CD14-positive monocyte (primary cell): Measurements from ENCODE around the gene USP15. TPM values are rescaled to one million over a fixed set of nuclear protein-coding genes. Genes with fewer than 3 reads are reported as not detected.

Experiments used
- DNase-seq, 3 donors: peaks; one replicate each; pipeline ENCODE4 v3.0.0-alpha.2; 2011 to 2022
- H2AFZ ChIP-seq: 2 replicates; pipeline ENCODE4 v1.6.0; 2012; ENCODE audit warnings: mild to moderate bottlenecking, low read depth, low read length, inconsistent platforms; ENCODE audit not compliant: insufficient read depth, poor library complexity, severe bottlenecking
- H3K27ac ChIP-seq, 2 donors: 1 replicate in 1 of 2; 2 replicates in 1 of 2; pipeline ENCODE4 v1.5.1; 2012 to 2013; ENCODE audit warnings: low read length in 2 of 2, control low read depth in 1 of 2, inconsistent platforms in 1 of 2, low read depth in 1 of 2, mild to moderate bottlenecking in 1 of 2
- H3K27me3 ChIP-seq, 2 donors: one replicate each; pipeline versions ENCODE4 v1.6.0 to v1.6.1; 2011 to 2013; ENCODE audit warnings: low read length in 2 of 2; ENCODE audit not compliant: control insufficient read depth in 2 of 2, insufficient read depth in 2 of 2
- H3K36me3 ChIP-seq, 2 donors: replicated peaks in 1 of 2; 1 replicate in 1 of 2; 2 replicates in 1 of 2; pipeline versions ENCODE4 v1.5.1 to v1.6.1; 2012 to 2013; ENCODE audit warnings: low read length in 2 of 2, control low read depth in 1 of 2, inconsistent platforms in 1 of 2, mild to moderate bottlenecking in 1 of 2; ENCODE audit not compliant: insufficient read depth in 2 of 2, control insufficient read depth in 1 of 2
- H3K4me1 ChIP-seq, 2 donors: 1 replicate in 1 of 2; 2 replicates in 1 of 2; pipeline versions ENCODE4 v1.5.1 to v1.6.1; 2012 to 2013; ENCODE audit warnings: low read length in 2 of 2, control low read depth in 1 of 2, inconsistent platforms in 1 of 2, mild to moderate bottlenecking in 1 of 2, moderate library complexity in 1 of 2; ENCODE audit not compliant: insufficient read depth in 2 of 2, control insufficient read depth in 1 of 2
- H3K4me2 ChIP-seq: replicated peaks from 2 replicates; pipeline ENCODE3; 2012; ENCODE audit warnings: low read length, moderate library complexity, mild to moderate bottlenecking; ENCODE audit not compliant: poor library complexity, severe bottlenecking; ENCODE audit errors: extremely low read depth
- H3K4me3 ChIP-seq, 3 experiments: fragments of 200-600 bp in 1 of 3; sonication (generic) in 1 of 3; replicated peaks in 1 of 3; 1 replicate in 2 of 3; 2 replicates in 1 of 3; pipeline ENCODE4 v1.5.1; 2011 to 2013; ENCODE audit warnings: low read length in 3 of 3, mild to moderate bottlenecking in 3 of 3, control low read depth in 2 of 3, low read depth in 2 of 3, inconsistent platforms in 1 of 3, moderate library complexity in 1 of 3
- H3K79me2 ChIP-seq: 2 replicates; pipeline ENCODE4 v1.6.0; 2012; ENCODE audit warnings: mild to moderate bottlenecking, control low read depth, inconsistent platforms, low read length, moderate library complexity; ENCODE audit not compliant: insufficient read depth
- H3K9ac ChIP-seq: 2 replicates; pipeline ENCODE4 v1.6.0; 2017; ENCODE audit warnings: low read length, mild to moderate bottlenecking; ENCODE audit not compliant: insufficient read depth, poor library complexity, severe bottlenecking
- H3K9me3 ChIP-seq, 2 donors: replicated peaks in 1 of 2; 1 replicate in 1 of 2; 2 replicates in 1 of 2; pipeline versions ENCODE4 v1.5.1 to v1.6.1; 2012 to 2013; ENCODE audit warnings: low read length in 2 of 2, control low read depth in 1 of 2; ENCODE audit not compliant: control insufficient read depth in 1 of 2, insufficient read depth in 1 of 2
- H4K20me1 ChIP-seq: 2 replicates; pipeline ENCODE4 v1.6.0; 2012; ENCODE audit warnings: mild to moderate bottlenecking, low read length, control low read depth, moderate library complexity; ENCODE audit not compliant: insufficient read depth
- H3K27ac Mint-ChIP-seq, 7 donors: one replicate each; pipeline ENCODE4 v1.8.0; 2020; ENCODE audit warnings: mild to moderate bottlenecking in 7 of 7, mixed read lengths in 7 of 7, moderate library complexity in 6 of 7, inconsistent platforms in 2 of 7
- H3K27me3 Mint-ChIP-seq, 3 donors: one replicate each; pipeline ENCODE4 v1.8.0; 2021 to 2022; ENCODE audit warnings: low read depth in 3 of 3, mild to moderate bottlenecking in 3 of 3, mixed read lengths in 3 of 3, moderate library complexity in 3 of 3, inconsistent platforms in 1 of 3
- H3K36me3 Mint-ChIP-seq, 2 donors: one replicate each; pipeline ENCODE4 v1.8.0; 2020; ENCODE audit warnings: mixed read lengths in 2 of 2, inconsistent platforms in 1 of 2, mild to moderate bottlenecking in 1 of 2
- H3K4me1 Mint-ChIP-seq: one replicate; pipeline ENCODE4 v1.8.0; 2020; ENCODE audit warnings: mild to moderate bottlenecking, mixed read lengths
- H3K4me3 Mint-ChIP-seq, 2 donors: one replicate each; pipeline ENCODE4 v1.8.0; 2020; ENCODE audit warnings: mild to moderate bottlenecking in 2 of 2, mixed read lengths in 2 of 2, moderate library complexity in 1 of 2
- H3K9me3 Mint-ChIP-seq, 7 donors: one replicate each; pipeline ENCODE4 v1.8.0; 2020 to 2022; ENCODE audit warnings: mixed read lengths in 7 of 7, mild to moderate bottlenecking in 6 of 7, moderate library complexity in 6 of 7, inconsistent platforms in 2 of 7
- WGBS: methylation state at CpG from one replicate; pipeline ENCODE4 v1.1.5; 2013; ENCODE audit warnings: missing lambda C conversion rate; ENCODE audit not compliant: insufficient coverage; 5-methylcytosine and 5-hydroxymethylcytosine counted together
- intact Hi-C, 2 donors: fragments of 100-400 bp; cut with micrococcal nuclease; formaldehyde crosslinking; loops; one replicate each; pipeline versions ENCODE4 v1.15.0 to v1.15.1; 2023
- polyA plus RNA-seq, 3 donors: library from polyadenylated mRNA; depleted of rRNA in 1 of 3; unstranded in 2 of 3; stranded (reverse) in 1 of 3; fragments of 300-500 nt in 2 of 3; fragments of >200 nt in 1 of 3; fragmentation: Illumina TruSeq in 2 of 3; gene quantifications; 1 replicate in 2 of 3; 2 replicates in 1 of 3; pipeline ENCODE4 v1.2.3, GENCODE V29; 2012 to 2021
- TF ChIP-seq, protein P1 (sequence below): fragments of 200-600 bp; IDR thresholded peaks from one replicate; pipeline ENCODE4 v1.8.0; 2022; ENCODE audit warnings: antibody characterized with exemption, mild to moderate bottlenecking

The USP15 gene
- polyA plus RNA-seq, 3 donors: 146 to 449 (median 180) TPM

DNA sequence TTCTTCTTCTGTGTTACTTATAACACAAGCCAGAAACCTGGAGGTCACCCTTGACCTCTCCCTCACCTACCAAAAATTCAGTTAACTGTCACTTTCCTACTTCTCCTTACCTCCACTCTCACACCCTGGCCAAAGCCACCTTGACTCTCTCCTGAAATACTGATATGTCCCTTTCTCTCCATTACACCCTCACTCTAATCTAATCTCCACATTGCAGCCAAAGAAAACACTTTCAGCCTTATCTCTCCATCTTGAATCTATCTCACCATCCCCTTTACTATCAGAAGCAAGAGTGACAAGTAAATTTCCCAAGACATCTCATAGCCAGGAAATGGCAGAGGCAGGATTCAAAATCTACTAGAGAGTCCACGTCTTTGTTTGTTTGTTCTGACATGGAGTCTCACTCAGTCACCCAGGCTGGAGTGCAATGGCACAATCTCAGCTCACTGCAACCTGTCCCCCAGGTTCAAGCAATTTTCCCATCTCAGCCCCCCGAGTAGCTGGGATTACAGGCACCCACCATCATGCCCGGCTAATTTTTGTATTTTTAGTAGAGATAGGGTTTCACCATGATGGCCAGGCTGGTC is 28.0 kb upstream of the USP15 start:
- Histone ChIP-seq H3K9me3 (peaks cover 5 to 14% of the 10 kb centered on the region in 2 donors), H3K36me3 (no peaks in the 10 kb centered on the region), H3K27ac (no peak overlapping the region), H3K27me3 (no peaks in the 10 kb centered on the region), H3K79me2 (no peaks in the 10 kb centered on the region), H2AFZ (no peak overlapping the region), H4K20me1 (no peaks in the 10 kb centered on the region), H3K9ac (no peak overlapping the region), H3K4me1 (no peaks in the 10 kb centered on the region), H3K4me2 (no peak overlapping the region), H3K4me3 (no peak overlapping the region)
- Mint-ChIP-seq H3K4me1 (peaks cover 4% of the 10 kb centered on the region), H3K36me3 (peaks cover 3 to 6% of the 10 kb centered on the region in 2 donors), H3K27me3 (peaks cover 0 to 2% (median 0%) of the 10 kb centered on the region in 3 donors), H3K27ac (no peak overlapping the region), H3K4me3 (no peak overlapping the region), H3K9me3 (peaks cover 7 to 16% (median 9%) of the 10 kb centered on the region in 7 donors)
- DNase-seq: no peak
- intact Hi-C loops: no loop called here
- TF ChIP-seq, protein P1, sequence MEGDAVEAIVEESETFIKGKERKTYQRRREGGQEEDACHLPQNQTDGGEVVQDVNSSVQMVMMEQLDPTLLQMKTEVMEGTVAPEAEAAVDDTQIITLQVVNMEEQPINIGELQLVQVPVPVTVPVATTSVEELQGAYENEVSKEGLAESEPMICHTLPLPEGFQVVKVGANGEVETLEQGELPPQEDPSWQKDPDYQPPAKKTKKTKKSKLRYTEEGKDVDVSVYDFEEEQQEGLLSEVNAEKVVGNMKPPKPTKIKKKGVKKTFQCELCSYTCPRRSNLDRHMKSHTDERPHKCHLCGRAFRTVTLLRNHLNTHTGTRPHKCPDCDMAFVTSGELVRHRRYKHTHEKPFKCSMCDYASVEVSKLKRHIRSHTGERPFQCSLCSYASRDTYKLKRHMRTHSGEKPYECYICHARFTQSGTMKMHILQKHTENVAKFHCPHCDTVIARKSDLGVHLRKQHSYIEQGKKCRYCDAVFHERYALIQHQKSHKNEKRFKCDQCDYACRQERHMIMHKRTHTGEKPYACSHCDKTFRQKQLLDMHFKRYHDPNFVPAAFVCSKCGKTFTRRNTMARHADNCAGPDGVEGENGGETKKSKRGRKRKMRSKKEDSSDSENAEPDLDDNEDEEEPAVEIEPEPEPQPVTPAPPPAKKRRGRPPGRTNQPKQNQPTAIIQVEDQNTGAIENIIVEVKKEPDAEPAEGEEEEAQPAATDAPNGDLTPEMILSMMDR: no peak
- WGBS: 100% methylated on average over 1 of the region's 3 CpGs

DNA sequence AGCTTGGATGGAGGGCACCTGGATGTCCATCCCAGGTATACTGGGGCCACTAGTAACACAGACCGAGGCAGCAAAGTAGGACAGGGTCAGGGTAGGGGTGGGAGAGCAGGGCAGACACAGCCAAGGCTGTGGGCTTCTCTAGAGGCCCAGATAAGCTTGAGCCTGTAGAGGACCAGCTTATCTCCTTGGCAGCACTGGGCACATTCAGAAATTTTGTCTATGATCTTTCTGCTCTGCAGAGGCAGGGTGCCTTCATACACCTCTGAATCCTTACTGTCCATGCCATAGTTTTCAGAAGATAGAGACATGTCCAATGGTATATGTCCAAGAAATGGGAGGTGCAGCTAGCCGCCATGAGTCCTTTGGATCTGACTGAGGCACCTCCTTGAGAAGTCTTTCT is 26.4 kb upstream of the USP15 start:
- no peak overlapping the region for H3K9ac ChIP-seq
- H3K36me3 Mint-ChIP-seq: peaks cover 3 to 6% of the 10 kb centered on the region in 2 donors
- no peak overlapping the region for H2AFZ ChIP-seq
- no peaks in the 10 kb centered on the region for H4K20me1 ChIP-seq
- no peak for DNase-seq
- H3K27ac Mint-ChIP-seq: peak overlapping the region in 1 of 7 donors; percentile 66
- no peaks in the 10 kb centered on the region for H3K36me3 ChIP-seq
- peaks cover 4% of the 10 kb centered on the region for H3K4me1 Mint-ChIP-seq
- no peak overlapping the region for H3K4me3 Mint-ChIP-seq
- H3K27ac ChIP-seq: no peak overlapping the region
- TF ChIP-seq, protein P1: no peak
- H3K27me3 ChIP-seq: no peaks in the 10 kb centered on the region
- no peaks in the 10 kb centered on the region for H3K4me1 ChIP-seq
- peaks cover 0 to 2% (median 0%) of the 10 kb centered on the region in 3 donors for H3K27me3 Mint-ChIP-seq
- no peak overlapping the region for H3K4me2 ChIP-seq
- no peaks in the 10 kb centered on the region for H3K79me2 ChIP-seq
- H3K9me3 Mint-ChIP-seq: peaks cover 7 to 20% (median 13%) of the 10 kb centered on the region in 7 donors
- intact Hi-C loops: no loop called here
- peaks cover 9 to 14% of the 10 kb centered on the region in 2 donors for H3K9me3 ChIP-seq
- 100% methylated on average over 1 of the region's 2 CpGs for WGBS
- no peak overlapping the region for H3K4me3 ChIP-seq
